ENCODE data around the gene MINK1. TPM values are rescaled to one million over a fixed set of nuclear protein-coding genes. Genes with fewer than 3 reads are reported as not detected.
A peak's percentile ranks its signal among the peaks of the same experiment; 100 is the strongest.

Gene MINK1
- total and polyA plus RNA-seq, 2 of the 13 experiments (the other 11 are each of a cell fraction or from before 2014, with no cell fraction given), result 17.2 to 63.9 TPM

DNA sequence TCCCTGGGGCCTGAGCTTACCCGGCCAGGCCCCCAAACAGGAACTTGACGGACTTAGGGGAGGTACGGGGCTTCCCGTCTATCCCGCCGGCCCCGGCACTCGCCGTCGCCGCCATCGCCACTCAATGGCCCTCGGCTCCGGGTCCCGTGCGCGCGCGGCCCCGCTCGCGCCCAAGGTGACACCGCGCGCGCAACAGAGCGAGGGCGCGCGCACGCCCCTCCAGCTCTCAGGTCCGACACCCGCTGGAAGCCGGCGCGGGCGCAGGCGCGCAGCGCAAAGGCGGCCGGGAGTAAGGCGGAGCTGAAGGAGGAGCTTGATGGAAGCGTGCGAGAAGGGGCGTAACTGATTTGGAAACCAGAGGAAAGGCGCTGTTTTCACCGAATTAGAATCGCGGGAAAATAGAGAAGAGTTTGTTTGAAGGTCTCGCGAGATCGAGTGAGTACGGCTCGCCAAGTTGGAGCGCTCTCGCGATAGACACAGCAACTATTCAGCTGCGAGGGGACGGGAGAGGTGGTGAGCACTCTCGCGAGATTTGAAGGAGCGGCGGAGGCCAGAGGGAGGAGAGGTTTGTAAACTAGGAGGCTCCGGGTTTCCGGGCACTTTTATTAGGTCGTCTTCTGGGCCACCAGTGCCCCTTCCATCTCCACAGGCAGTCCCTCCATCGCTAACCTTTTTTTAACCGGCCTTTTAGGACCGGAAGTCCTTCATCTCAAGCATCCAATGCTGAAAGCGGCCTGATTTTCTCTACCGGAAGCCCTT lies 106.8 kb downstream of the MINK1 start, which contains the start of the genes RNF167 and SLC25A11 (continued):
- TF ChIP-seq SRY (CRISPR knock-in tag; IDR thresholded peaks at IDR 0.05) (no peak), KLF9 (CRISPR knock-in tag; IDR thresholded peaks at IDR 0.05; ENCODE audit: low read depth) (no peak), ZNF773 (CRISPR knock-in tag; IDR thresholded peaks at IDR 0.05; ENCODE audit: borderline replicate concordance) (no peak), KDM2A (CRISPR knock-in tag; IDR thresholded peaks at IDR 0.05; ENCODE audit: borderline replicate concordance, low read depth) (0 out of 2 replicates have a peak, but pooled peaks have one; percentile 27), MNT (IDR thresholded peaks at IDR 0.05) (peak; percentile 55; the same call in 1 of the 2 replicates), NR2C2 (CRISPR knock-in tag; IDR thresholded peaks at IDR 0.05; ENCODE audit: borderline replicate concordance) (peak; percentile 48; the same call in 1 of the 2 replicates), ZNF136 (CRISPR knock-in tag; IDR thresholded peaks at IDR 0.05; ENCODE audit: low read depth) (no peak), ATM (IDR thresholded peaks at IDR 0.05; ENCODE audit: borderline replicate concordance) (no peak), SIX4 (CRISPR knock-in tag; IDR thresholded peaks at IDR 0.05) (peak; percentile 26; the same call in 1 of the 2 replicates), PBX3 (CRISPR knock-in tag; IDR thresholded peaks at IDR 0.05; ENCODE audit: borderline replicate concordance) (no peak), MIXL1 (CRISPR knock-in tag; IDR thresholded peaks at IDR 0.05) (no peak), MXI1 (IDR thresholded peaks at IDR 0.05; ENCODE audit: borderline replicate concordance, low read depth, low read length) (peak; percentile 86; the same call in 2 of the 3 replicates), MTA1 (CRISPR knock-in tag; IDR thresholded peaks at IDR 0.05; ENCODE audit: borderline replicate concordance) (0 out of 2 replicates have a peak, but pooled peaks have one; percentile 20), POLR2AphosphoS2 (IDR thresholded peaks at IDR 0.05; ENCODE audit: low read depth, low read length) (no peak), NFKBIZ (CRISPR knock-in tag; IDR thresholded peaks at IDR 0.05) (no peak), SMC3 (IDR thresholded peaks at IDR 0.05; ENCODE audit: low read length) (no peak), KMT2A (CRISPR knock-in tag; IDR thresholded peaks at IDR 0.05) (no peak)
- TF ChIP-seq, protein P1, sequence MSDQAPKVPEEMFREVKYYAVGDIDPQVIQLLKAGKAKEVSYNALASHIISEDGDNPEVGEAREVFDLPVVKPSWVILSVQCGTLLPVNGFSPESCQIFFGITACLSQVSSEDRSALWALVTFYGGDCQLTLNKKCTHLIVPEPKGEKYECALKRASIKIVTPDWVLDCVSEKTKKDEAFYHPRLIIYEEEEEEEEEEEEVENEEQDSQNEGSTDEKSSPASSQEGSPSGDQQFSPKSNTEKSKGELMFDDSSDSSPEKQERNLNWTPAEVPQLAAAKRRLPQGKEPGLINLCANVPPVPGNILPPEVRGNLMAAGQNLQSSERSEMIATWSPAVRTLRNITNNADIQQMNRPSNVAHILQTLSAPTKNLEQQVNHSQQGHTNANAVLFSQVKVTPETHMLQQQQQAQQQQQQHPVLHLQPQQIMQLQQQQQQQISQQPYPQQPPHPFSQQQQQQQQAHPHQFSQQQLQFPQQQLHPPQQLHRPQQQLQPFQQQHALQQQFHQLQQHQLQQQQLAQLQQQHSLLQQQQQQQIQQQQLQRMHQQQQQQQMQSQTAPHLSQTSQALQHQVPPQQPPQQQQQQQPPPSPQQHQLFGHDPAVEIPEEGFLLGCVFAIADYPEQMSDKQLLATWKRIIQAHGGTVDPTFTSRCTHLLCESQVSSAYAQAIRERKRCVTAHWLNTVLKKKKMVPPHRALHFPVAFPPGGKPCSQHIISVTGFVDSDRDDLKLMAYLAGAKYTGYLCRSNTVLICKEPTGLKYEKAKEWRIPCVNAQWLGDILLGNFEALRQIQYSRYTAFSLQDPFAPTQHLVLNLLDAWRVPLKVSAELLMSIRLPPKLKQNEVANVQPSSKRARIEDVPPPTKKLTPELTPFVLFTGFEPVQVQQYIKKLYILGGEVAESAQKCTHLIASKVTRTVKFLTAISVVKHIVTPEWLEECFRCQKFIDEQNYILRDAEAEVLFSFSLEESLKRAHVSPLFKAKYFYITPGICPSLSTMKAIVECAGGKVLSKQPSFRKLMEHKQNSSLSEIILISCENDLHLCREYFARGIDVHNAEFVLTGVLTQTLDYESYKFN (CRISPR knock-in tag; conservative IDR thresholded peaks at IDR 0.05), result peak; percentile 40; the same call in 1 of the 2 replicates
- TF ChIP-seq, protein P2, sequence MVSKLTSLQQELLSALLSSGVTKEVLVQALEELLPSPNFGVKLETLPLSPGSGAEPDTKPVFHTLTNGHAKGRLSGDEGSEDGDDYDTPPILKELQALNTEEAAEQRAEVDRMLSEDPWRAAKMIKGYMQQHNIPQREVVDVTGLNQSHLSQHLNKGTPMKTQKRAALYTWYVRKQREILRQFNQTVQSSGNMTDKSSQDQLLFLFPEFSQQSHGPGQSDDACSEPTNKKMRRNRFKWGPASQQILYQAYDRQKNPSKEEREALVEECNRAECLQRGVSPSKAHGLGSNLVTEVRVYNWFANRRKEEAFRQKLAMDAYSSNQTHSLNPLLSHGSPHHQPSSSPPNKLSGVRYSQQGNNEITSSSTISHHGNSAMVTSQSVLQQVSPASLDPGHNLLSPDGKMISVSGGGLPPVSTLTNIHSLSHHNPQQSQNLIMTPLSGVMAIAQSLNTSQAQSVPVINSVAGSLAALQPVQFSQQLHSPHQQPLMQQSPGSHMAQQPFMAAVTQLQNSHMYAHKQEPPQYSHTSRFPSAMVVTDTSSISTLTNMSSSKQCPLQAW (CRISPR knock-in tag; IDR thresholded peaks at IDR 0.05), result peak; percentile 40; the same call in 1 of the 2 replicates
